ENCODE data around the gene OR6C6. TPM values are rescaled to one million over a fixed set of nuclear protein-coding genes. Genes with fewer than 3 reads are reported as not detected.
A peak's percentile ranks its signal among the peaks of the same experiment; 100 is the strongest.

The OR6C6 gene
- total RNA-seq, 1 donor from 2014 or later: not detected

DNA sequence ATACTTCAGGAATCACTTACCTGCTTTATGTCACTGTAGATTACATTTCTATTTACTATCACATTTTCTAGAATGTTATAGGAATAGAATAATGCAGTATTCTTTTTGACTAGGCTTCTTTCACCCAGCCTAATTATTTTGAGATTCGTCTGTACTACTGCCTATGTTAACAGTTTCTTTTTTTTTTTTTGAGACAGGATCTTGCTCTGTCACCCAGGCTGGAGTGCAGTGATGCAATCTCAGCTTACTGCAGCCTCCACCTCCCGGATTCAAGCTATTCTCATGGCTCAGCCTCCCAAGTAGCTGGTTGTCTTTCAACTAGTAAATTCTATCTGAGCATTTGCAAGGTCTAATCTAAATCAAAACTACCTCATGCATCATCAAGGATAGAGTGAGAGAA is 6.4 kb downstream of the OR6C6 start:
- H3K27me3 Mint-ChIP-seq (ENCODE audit: low read depth): no peaks in the 10 kb centered on the region
- no peak for TF ChIP-seq CTCF (conservative IDR thresholded peaks at IDR 0.05)
- peaks cover 5% of the 10 kb centered on the region for H3K4me1 Mint-ChIP-seq
- no peak overlapping the region for H3K4me3 Mint-ChIP-seq
- H3K27ac Mint-ChIP-seq (ENCODE audit: unreplicated experiment): no peak overlapping the region
- peaks cover 8% of the 10 kb centered on the region for H3K36me3 Mint-ChIP-seq (ENCODE audit: low read depth)
- peaks cover 3% of the 10 kb centered on the region for H3K9me3 Mint-ChIP-seq
- no peak for DNase-seq (ENCODE audit: low read depth, low spot score)

GRCh38 chr12:55280991-55281390 is 15.4 kb downstream of the OR6C6 start:
- H3K9me3 Mint-ChIP-seq: peaks cover 17% of the 10 kb centered on the region
- peaks cover 39% of the 10 kb centered on the region for H3K4me1 Mint-ChIP-seq
- H3K27me3 Mint-ChIP-seq (ENCODE audit: low read depth): no peaks in the 10 kb centered on the region
- TF ChIP-seq CTCF (conservative IDR thresholded peaks at IDR 0.05): no peak
- H3K27ac Mint-ChIP-seq (ENCODE audit: unreplicated experiment): peak overlapping the region; percentile 96
- no peak for DNase-seq (ENCODE audit: low read depth, low spot score)
- peak overlapping the region; percentile 37 for H3K4me3 Mint-ChIP-seq
- H3K36me3 Mint-ChIP-seq (ENCODE audit: low read depth): peaks cover 5% of the 10 kb centered on the region

GRCh38 chr12:55258303-55258702 is 38.1 kb downstream of the OR6C6 start:
- no peak overlapping the region for H3K4me3 Mint-ChIP-seq
- peaks cover 2% of the 10 kb centered on the region for H3K36me3 Mint-ChIP-seq (ENCODE audit: low read depth)
- H3K27me3 Mint-ChIP-seq (ENCODE audit: low read depth): no peaks in the 10 kb centered on the region
- no peaks in the 10 kb centered on the region for H3K4me1 Mint-ChIP-seq
- DNase-seq (ENCODE audit: low read depth, low spot score): no peak
- H3K27ac Mint-ChIP-seq (ENCODE audit: unreplicated experiment): no peak overlapping the region
- peaks cover 6% of the 10 kb centered on the region for H3K9me3 Mint-ChIP-seq
- no peak for TF ChIP-seq CTCF (conservative IDR thresholded peaks at IDR 0.05)

DNA sequence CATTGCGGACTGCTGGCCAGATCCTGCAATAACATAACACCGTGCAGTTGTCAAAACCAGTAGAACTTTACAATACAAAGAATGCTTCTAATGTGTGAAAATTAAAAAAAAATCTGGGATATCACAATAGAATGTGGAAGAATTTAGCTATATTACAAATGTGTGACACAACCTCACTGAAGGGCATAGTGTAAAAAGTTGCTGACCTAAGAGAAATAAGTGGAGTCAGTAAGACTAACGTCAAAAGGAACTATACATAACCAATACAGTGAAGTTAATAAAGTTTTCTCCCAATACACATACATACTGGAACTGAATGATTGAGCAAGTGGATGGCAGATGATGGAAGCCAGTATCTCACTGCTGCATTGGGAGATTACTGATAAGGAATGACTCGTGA is 39.5 kb downstream of the OR6C6 start:
- Mint-ChIP-seq H3K9me3 (peaks cover 6% of the 10 kb centered on the region), H3K4me1 (no peaks in the 10 kb centered on the region), H3K36me3 (ENCODE audit: low read depth) (peaks cover 2% of the 10 kb centered on the region), H3K4me3 (no peak overlapping the region), H3K27me3 (ENCODE audit: low read depth) (no peaks in the 10 kb centered on the region), H3K27ac (ENCODE audit: unreplicated experiment) (no peak overlapping the region)
- TF ChIP-seq CTCF (conservative IDR thresholded peaks at IDR 0.05): no peak
- no peak for DNase-seq (ENCODE audit: low read depth, low spot score)

DNA sequence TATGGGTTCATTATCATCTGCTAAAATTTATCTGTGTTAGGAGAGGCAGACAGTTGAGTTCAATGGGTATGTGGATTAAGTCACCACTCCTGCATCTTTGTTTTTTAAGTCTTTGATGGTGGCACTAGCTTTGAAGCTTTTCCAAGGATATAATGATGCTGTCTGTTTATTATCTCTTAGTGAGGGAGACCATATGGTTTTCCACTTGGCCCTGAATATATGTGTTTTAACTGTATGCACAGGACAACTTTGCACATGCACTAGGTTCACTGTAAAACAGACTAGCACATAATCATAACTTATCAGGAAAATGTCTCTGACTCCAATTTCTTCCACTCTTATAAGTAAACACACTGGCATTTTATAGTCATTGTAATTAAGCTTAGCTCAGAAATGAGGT is 43.1 kb downstream of the OR6C6 start:
- no peaks in the 10 kb centered on the region for H3K27me3 Mint-ChIP-seq (ENCODE audit: low read depth)
- no peak for TF ChIP-seq CTCF (conservative IDR thresholded peaks at IDR 0.05)
- no peaks in the 10 kb centered on the region for H3K4me1 Mint-ChIP-seq
- no peak for DNase-seq (ENCODE audit: low read depth, low spot score)
- peaks cover 6% of the 10 kb centered on the region for H3K9me3 Mint-ChIP-seq
- H3K27ac Mint-ChIP-seq (ENCODE audit: unreplicated experiment): no peak overlapping the region
- H3K36me3 Mint-ChIP-seq (ENCODE audit: low read depth): peaks cover 2% of the 10 kb centered on the region
- no peak overlapping the region for H3K4me3 Mint-ChIP-seq

- H3K27ac Mint-ChIP-seq (ENCODE audit: unreplicated experiment): no peak overlapping the region
- no peak for DNase-seq (ENCODE audit: low read depth, low spot score)
- H3K36me3 Mint-ChIP-seq (ENCODE audit: low read depth): no peaks in the 10 kb centered on the region
- H3K27me3 Mint-ChIP-seq (ENCODE audit: low read depth): no peaks in the 10 kb centered on the region
- TF ChIP-seq CTCF (conservative IDR thresholded peaks at IDR 0.05): no peak
- H3K9me3 Mint-ChIP-seq: no peaks in the 10 kb centered on the region
- peaks cover 8% of the 10 kb centered on the region for H3K4me1 Mint-ChIP-seq
- H3K4me3 Mint-ChIP-seq: no peak overlapping the region
These were observed 45.4 kb downstream of the OR6C6 start for GRCh38 chr12:55250944-55251343.
